Neural progenitor cell (in vitro differentiated cells): ENCODE data around the gene APOE. TPM values are rescaled to one million over a fixed set of nuclear protein-coding genes. Genes with fewer than 3 reads are reported as not detected.
"Not testable (repeated sequence)": the region's sequence is repeated elsewhere in the genome, so short reads cannot be mapped to it uniquely, and the experiment has no call there.

ENCODE experiments used
- DNase-seq: peaks from one replicate; pipeline ENCODE4 v3.0.0-alpha.2; 2016; ENCODE audit warnings: low spot score
- H2AFZ ChIP-seq: fragments of 200-600 bp; sonication (generic); replicated peaks from 2 replicates; pipeline ENCODE4 v1.6.1; 2016; ENCODE audit warnings: antibody characterized with exemption
- H3F3A ChIP-seq: fragments of 200-600 bp; sonication (generic); 2 replicates; pipeline ENCODE4 v1.6.1; 2016; ENCODE audit warnings: antibody characterized with exemption, low read depth
- H3K27ac ChIP-seq: fragments of 200-600 bp; sonication (generic); 2 replicates; pipeline ENCODE4 v1.5.1; 2016; ENCODE audit warnings: mild to moderate bottlenecking
- H3K27me3 ChIP-seq: fragments of 200-600 bp; sonication (generic); 2 replicates; pipeline ENCODE4 v1.6.1; 2016; ENCODE audit warnings: mild to moderate bottlenecking, moderate library complexity
- H3K36me3 ChIP-seq: fragments of 200-600 bp; sonication (generic); 2 replicates; pipeline ENCODE4 v1.5.1; 2016
- H3K4me1 ChIP-seq: fragments of 200-600 bp; sonication (generic); 2 replicates; pipeline ENCODE4 v1.6.1; 2016; ENCODE audit warnings: mixed run types
- H3K4me2 ChIP-seq: fragments of 200-600 bp; sonication (generic); 2 replicates; pipeline ENCODE4 v1.6.1; 2016
- H3K4me3 ChIP-seq: fragments of 200-600 bp; sonication (generic); 2 replicates; pipeline ENCODE4 v1.5.1; 2016
- H3K79me2 ChIP-seq: fragments of 200-600 bp; sonication (generic); 2 replicates; pipeline ENCODE4 v1.6.1; 2016; ENCODE audit warnings: low read depth
- H3K9ac ChIP-seq: fragments of 200-600 bp; sonication (generic); 2 replicates; pipeline ENCODE4 v1.6.1; 2016
- H3K9me3 ChIP-seq: fragments of 200-600 bp; sonication (generic); 2 replicates; pipeline ENCODE4 v1.5.1; 2016; ENCODE audit warnings: low read depth
- H4K20me1 ChIP-seq: fragments of 200-600 bp; sonication (generic); 2 replicates; pipeline ENCODE4 v1.6.1; 2016; ENCODE audit warnings: low read depth
- H3K27ac Mint-ChIP-seq: 3 replicates; pipeline ENCODE4 v1.8.0; 2021; ENCODE audit warnings: mixed read lengths
- H3K27me3 Mint-ChIP-seq: 2 replicates; pipeline ENCODE4 v1.8.0; 2022; ENCODE audit warnings: low read depth, mild to moderate bottlenecking, inconsistent platforms, moderate library complexity, mixed read lengths; ENCODE audit not compliant: insufficient read depth
- H3K36me3 Mint-ChIP-seq: 3 replicates; pipeline ENCODE4 v1.8.0; 2021; ENCODE audit warnings: mixed read lengths
- H3K4me1 Mint-ChIP-seq: 3 replicates; pipeline ENCODE4 v1.8.0; 2021; ENCODE audit warnings: mixed read lengths
- H3K4me3 Mint-ChIP-seq: 3 replicates; pipeline ENCODE4 v1.8.0; 2021; ENCODE audit warnings: mild to moderate bottlenecking, moderate library complexity, mixed read lengths
- H3K9me3 Mint-ChIP-seq: 3 replicates; pipeline ENCODE4 v1.8.0; 2020; ENCODE audit warnings: mixed read lengths
- EZH2 ChIP-seq: fragments of 200-600 bp; sonication (generic); IDR thresholded peaks from 2 replicates; pipeline ENCODE4 v1.6.1; 2017; ENCODE audit warnings: antibody characterized with exemption, mild to moderate bottlenecking, moderate library complexity
- EZH2phosphoT487 ChIP-seq: fragments of 200-600 bp; sonication (generic); IDR thresholded peaks from 2 replicates; pipeline ENCODE4 v1.6.1; 2017; ENCODE audit warnings: antibody characterized with exemption
- total RNA-seq: library from RNA; depleted of rRNA; stranded (reverse); fragments of >200 nt; gene quantifications from 2 replicates; pipeline ENCODE4 v1.2.3, GENCODE V29; 2015; ENCODE audit warnings: low replicate concordance
- TF ChIP-seq, protein P1 (sequence below): fragments of 200-600 bp; sonication (generic); IDR thresholded peaks from 2 replicates; pipeline ENCODE4 v1.5.1; 2017; ENCODE audit warnings: antibody characterized with exemption, mild to moderate bottlenecking

Gene APOE
- total RNA-seq, 1 donor from 2014 or later = 195 TPM

DNA sequence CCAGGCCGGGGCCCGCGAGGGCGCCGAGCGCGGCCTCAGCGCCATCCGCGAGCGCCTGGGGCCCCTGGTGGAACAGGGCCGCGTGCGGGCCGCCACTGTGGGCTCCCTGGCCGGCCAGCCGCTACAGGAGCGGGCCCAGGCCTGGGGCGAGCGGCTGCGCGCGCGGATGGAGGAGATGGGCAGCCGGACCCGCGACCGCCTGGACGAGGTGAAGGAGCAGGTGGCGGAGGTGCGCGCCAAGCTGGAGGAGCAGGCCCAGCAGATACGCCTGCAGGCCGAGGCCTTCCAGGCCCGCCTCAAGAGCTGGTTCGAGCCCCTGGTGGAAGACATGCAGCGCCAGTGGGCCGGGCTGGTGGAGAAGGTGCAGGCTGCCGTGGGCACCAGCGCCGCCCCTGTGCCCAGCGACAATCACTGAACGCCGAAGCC, 3.3 kb downstream of the APOE start:
- Mint-ChIP-seq H3K36me3 (peaks cover 2% of the 10 kb centered on the region), H3K4me3 (no peak overlapping the region), H3K4me1 (peaks cover 35% of the 10 kb centered on the region), H3K9me3 (no peaks in the 10 kb centered on the region), H3K27ac (no peak overlapping the region), H3K27me3 (peaks cover 13% of the 10 kb centered on the region)
- Histone ChIP-seq H3K4me2 (no peak overlapping the region), H3K4me1 (peaks cover 12% of the 10 kb centered on the region), H2AFZ (no peak overlapping the region), H3K4me3 (no peak overlapping the region), H3K9ac (no peak overlapping the region), H3K79me2 (peaks cover 9% of the 10 kb centered on the region), H3K9me3 (no peaks in the 10 kb centered on the region), H3K27me3 (no peaks in the 10 kb centered on the region), H3K36me3 (no peaks in the 10 kb centered on the region), H4K20me1 (peaks cover 12% of the 10 kb centered on the region), H3K27ac (no peak overlapping the region), H3F3A (peaks cover 42% of the 10 kb centered on the region)
- no peak for TF ChIP-seq EZH2phosphoT487
- TF ChIP-seq, protein P1, sequence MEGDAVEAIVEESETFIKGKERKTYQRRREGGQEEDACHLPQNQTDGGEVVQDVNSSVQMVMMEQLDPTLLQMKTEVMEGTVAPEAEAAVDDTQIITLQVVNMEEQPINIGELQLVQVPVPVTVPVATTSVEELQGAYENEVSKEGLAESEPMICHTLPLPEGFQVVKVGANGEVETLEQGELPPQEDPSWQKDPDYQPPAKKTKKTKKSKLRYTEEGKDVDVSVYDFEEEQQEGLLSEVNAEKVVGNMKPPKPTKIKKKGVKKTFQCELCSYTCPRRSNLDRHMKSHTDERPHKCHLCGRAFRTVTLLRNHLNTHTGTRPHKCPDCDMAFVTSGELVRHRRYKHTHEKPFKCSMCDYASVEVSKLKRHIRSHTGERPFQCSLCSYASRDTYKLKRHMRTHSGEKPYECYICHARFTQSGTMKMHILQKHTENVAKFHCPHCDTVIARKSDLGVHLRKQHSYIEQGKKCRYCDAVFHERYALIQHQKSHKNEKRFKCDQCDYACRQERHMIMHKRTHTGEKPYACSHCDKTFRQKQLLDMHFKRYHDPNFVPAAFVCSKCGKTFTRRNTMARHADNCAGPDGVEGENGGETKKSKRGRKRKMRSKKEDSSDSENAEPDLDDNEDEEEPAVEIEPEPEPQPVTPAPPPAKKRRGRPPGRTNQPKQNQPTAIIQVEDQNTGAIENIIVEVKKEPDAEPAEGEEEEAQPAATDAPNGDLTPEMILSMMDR = no peak
- TF ChIP-seq EZH2 = no peak
- no peak for DNase-seq

DNA sequence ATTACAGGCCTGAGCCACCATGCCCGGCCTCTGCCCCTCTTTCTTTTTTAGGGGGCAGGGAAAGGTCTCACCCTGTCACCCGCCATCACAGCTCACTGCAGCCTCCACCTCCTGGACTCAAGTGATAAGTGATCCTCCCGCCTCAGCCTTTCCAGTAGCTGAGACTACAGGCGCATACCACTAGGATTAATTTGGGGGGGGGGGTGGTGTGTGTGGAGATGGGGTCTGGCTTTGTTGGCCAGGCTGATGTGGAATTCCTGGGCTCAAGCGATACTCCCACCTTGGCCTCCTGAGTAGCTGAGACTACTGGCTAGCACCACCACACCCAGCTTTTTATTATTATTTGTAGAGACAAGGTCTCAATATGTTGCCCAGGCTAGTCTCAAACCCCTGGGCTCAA, 4.2 kb downstream of the APOE start:
- TF ChIP-seq EZH2 = no peak
- no peak for TF ChIP-seq EZH2phosphoT487
- TF ChIP-seq, protein P1 = no peak
- Mint-ChIP-seq H3K9me3 (no peaks in the 10 kb centered on the region), H3K4me1 (peaks cover 39% of the 10 kb centered on the region), H3K36me3 (peaks cover 2% of the 10 kb centered on the region), H3K4me3 (no peak overlapping the region), H3K27ac (no peak overlapping the region), H3K27me3 (peaks cover 11% of the 10 kb centered on the region)
- Histone ChIP-seq H3K4me2 (no peak overlapping the region), H3K27ac (no peak overlapping the region), H3F3A (peaks cover 37% of the 10 kb centered on the region), H3K9me3 (no peaks in the 10 kb centered on the region), H3K4me1 (peaks cover 15% of the 10 kb centered on the region), H3K4me3 (no peak overlapping the region), H3K36me3 (no peaks in the 10 kb centered on the region), H2AFZ (no peak overlapping the region), H3K9ac (no peak overlapping the region), H3K79me2 (peaks cover 9% of the 10 kb centered on the region), H4K20me1 (peaks cover 12% of the 10 kb centered on the region), H3K27me3 (no peaks in the 10 kb centered on the region)
- no peak for DNase-seq

DNA sequence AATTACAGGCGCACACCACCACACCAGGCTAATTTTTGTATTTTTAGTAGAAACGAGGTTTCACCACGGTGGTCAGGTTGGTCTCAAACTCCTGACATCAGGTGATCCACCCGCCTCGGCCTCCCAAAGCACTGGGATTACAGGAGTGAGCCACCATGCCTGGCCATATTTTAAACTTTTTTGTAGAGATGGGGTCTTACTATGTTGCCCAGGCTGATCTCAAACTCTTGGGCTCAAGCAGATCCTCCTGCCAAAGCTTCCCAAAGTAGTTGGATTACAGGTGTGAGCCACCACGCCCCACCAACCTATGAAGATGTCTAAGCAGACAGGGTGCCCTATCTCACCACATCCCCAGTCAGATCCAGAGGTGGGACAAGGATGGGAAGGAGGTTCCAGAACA, 6.3 kb downstream of the APOE start:
- not testable (repeated sequence) for H3K9ac ChIP-seq, H3K36me3 Mint-ChIP-seq, H3K4me3 Mint-ChIP-seq, H4K20me1 ChIP-seq, DNase-seq, H3K9me3 Mint-ChIP-seq, H3K27ac Mint-ChIP-seq, H3K9me3 ChIP-seq, H3K27ac ChIP-seq, H2AFZ ChIP-seq, H3K4me3 ChIP-seq, H3K79me2 ChIP-seq, H3K27me3 Mint-ChIP-seq, H3K4me2 ChIP-seq, H3K36me3 ChIP-seq, H3K4me1 ChIP-seq, H3K27me3 ChIP-seq
- H3F3A ChIP-seq = peaks cover 17% of the 10 kb centered on the region
- H3K4me1 Mint-ChIP-seq = peaks cover 30% of the 10 kb centered on the region

DNA sequence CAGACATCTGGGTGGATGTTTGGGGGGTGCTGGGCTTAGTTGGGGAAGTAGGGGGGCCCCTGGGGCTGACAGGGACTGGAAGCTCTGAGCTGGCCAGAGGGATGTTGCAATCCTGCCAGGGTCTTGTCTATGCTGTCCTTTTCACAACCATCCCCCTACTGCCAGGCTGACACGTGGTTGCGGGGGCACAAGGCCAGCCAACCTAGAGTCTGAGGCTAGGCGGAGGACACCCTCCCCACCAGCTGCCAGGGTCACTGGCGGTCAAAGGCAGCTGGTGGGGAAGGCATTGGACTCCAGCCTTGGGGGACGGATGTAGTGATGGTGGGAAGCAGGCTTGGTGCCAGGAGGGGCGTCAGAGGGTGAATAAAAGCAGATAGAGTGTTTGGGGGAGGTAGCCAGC, 7.3 kb downstream of the APOE start:
- H4K20me1 ChIP-seq = peaks cover 2% of the 10 kb centered on the region
- DNase-seq = no peak
- Mint-ChIP-seq H3K36me3 (peaks cover 2% of the 10 kb centered on the region), H3K9me3 (no peaks in the 10 kb centered on the region), H3K27me3 (peaks cover 3% of the 10 kb centered on the region), H3K27ac (no peak overlapping the region), H3K4me1 (peaks cover 27% of the 10 kb centered on the region), H3K4me3 (peak overlapping the region; percentile 46)
- TF ChIP-seq, protein P1 = no peak
- TF ChIP-seq EZH2phosphoT487 (no peak), EZH2 (no peak)
- H3K4me1 ChIP-seq = peaks cover 9% of the 10 kb centered on the region
- peaks cover 14% of the 10 kb centered on the region for H3F3A ChIP-seq
- no peak overlapping the region for H3K9ac ChIP-seq
- no peak overlapping the region for H3K4me2 ChIP-seq
- no peaks in the 10 kb centered on the region for H3K27me3 ChIP-seq
- H3K79me2 ChIP-seq = no peaks in the 10 kb centered on the region
- H3K4me3 ChIP-seq = no peak overlapping the region
- no peaks in the 10 kb centered on the region for H3K9me3 ChIP-seq
- H3K36me3 ChIP-seq = no peaks in the 10 kb centered on the region
- no peak overlapping the region for H2AFZ ChIP-seq
- H3K27ac ChIP-seq = no peak overlapping the region

DNA sequence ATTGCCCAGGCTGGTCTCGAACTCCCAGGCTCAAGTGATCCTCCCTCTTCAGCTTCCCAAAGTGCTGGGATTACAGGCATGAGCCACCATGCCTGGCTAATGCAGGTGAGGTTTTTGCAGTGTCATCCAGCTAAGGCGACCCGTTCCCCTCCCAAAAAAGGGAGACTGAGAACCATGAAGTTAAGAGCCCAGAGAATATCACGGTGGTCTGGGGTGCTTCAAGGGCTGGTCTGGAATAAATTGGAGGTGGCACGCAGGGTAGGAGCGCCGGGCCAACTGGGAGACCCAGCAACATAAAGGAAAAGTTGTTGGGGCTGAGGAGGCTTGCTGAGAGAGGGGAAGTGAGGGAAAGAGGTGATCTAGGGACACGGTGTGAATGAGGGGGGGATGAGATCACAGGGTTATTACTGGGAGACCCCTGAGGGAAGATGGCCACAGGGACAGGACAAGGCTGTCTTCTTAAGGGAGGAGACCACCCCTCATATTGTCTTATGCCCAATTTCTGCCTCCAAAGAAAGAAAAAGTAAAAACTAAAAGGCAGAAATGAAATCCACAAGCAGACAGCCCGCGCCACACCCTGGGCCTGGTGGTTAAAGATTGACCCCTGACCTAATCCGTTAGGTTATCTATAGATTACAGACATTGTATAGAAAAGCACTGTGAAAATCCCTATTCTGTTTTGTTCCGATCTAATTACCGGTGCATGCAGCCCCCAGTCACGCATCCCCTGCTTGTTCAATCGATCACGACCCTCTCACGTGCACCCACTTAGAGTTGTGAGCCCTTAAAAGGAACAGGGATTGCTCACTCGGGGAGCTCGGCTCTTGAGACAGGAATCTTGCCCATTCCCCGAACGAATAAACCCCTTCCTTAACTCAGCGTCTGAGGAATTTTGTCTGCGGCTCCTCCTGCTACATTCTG, 8.2 kb downstream of the APOE start:
- not testable (repeated sequence) for H3K9ac ChIP-seq, H3K27me3 ChIP-seq, H3K36me3 ChIP-seq, H3K9me3 ChIP-seq, H3K27me3 Mint-ChIP-seq, H3K36me3 Mint-ChIP-seq, H2AFZ ChIP-seq, H4K20me1 ChIP-seq, H3K9me3 Mint-ChIP-seq, H3K4me1 ChIP-seq, H3K79me2 ChIP-seq, H3K27ac ChIP-seq
- Histone ChIP-seq H3K4me3 (peak overlapping the region; percentile 64), H3F3A (peaks cover 14% of the 10 kb centered on the region), H3K4me2 (peak overlapping the region; percentile 78)
- Mint-ChIP-seq H3K4me1 (peaks cover 27% of the 10 kb centered on the region), H3K27ac (peak overlapping the region; percentile 7), H3K4me3 (peak overlapping the region; percentile 93)
- DNase-seq = peak; percentile 14
